Measurements from ENCODE around the gene UCN3. TPM values are rescaled to one million over a fixed set of nuclear protein-coding genes. Genes with fewer than 3 reads are reported as not detected.

UCN3 gene
- total RNA-seq, 5 donors from 2014 or later (not counting 1 experiment from before 2014, with no cell fraction given) = not detected

DNA sequence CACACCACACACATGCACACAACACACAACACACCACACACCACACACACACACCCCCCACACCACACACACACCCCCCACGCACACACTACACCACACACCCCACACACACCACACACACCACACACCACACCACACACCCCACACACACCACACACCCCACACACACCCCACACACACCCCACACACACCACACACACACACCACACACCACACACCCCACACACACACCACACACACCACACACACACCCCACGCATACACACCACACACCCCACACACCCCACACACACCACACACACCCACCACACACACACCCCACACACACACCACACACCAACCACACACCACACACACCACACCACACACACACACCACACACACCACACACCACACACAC lies 16.4 kb downstream of the UCN3 start:
- CTCF ChIA-PET = no interaction called here

GRCh38 chr10:5385224-5385623 lies 20.5 kb downstream of the UCN3 start:
- no peaks in the 10 kb centered on the region for H3K36me3 ChIP-seq (ENCODE audit: control insufficient read depth in 2 of 2, extremely low read depth in 1 of 2, insufficient read depth in 1 of 2, low read length in 1 of 2)
- H3K9me3 ChIP-seq = no peaks in the 10 kb centered on the region
- no peaks in the 10 kb centered on the region for H3K27me3 ChIP-seq (replicated peaks in 1 of 2; ENCODE audit: control insufficient read depth in 2 of 2, extremely low read depth in 1 of 2, insufficient read depth in 2 of 2, low read length in 1 of 2)
- CTCF ChIA-PET = no interaction called here
- Mint-ChIP-seq H3K9me3 (peaks cover 10 to 17% (median 16%) of the 10 kb centered on the region in 3 donors), H3K36me3 (no peaks in the 10 kb centered on the region), H3K27ac (no peak overlapping the region), H3K4me3 (no peak overlapping the region), H3K27me3 (peaks cover 0 to 8% of the 10 kb centered on the region in 2 donors), H3K4me1 (no peaks in the 10 kb centered on the region)
- POLR2A ChIA-PET = no interaction called here
- no peak overlapping the region for H3K4me3 ChIP-seq (ENCODE audit: control insufficient read depth in 1 of 2, extremely low read depth in 1 of 2, low read length in 1 of 2)
- no peak overlapping the region for H3K27ac ChIP-seq (ENCODE audit: low read length)
- 60% methylated on average over 1 of the region's 2 CpGs for WGBS (ENCODE audit: insufficient coverage)
- DNase-seq = no peak
- no peaks in the 10 kb centered on the region for H3K4me1 ChIP-seq (ENCODE audit: control insufficient read depth in 1 of 2, extremely low read depth in 1 of 2, insufficient read depth in 2 of 2, low read length in 2 of 2)
- no peak for ATAC-seq (replicated peaks in 1 of 4)

More for the DNA sequence above, 16.4 kb downstream of the UCN3 start:
- Histone ChIP-seq H3K27ac (ENCODE audit: low read length) (no peak overlapping the region), H3K4me1 (ENCODE audit: control insufficient read depth in 1 of 2, extremely low read depth in 1 of 2, insufficient read depth in 2 of 2, low read length in 2 of 2) (no peaks in the 10 kb centered on the region), H3K36me3 (ENCODE audit: control insufficient read depth in 2 of 2, extremely low read depth in 1 of 2, insufficient read depth in 1 of 2, low read length in 1 of 2) (no peaks in the 10 kb centered on the region), H3K27me3 (replicated peaks in 1 of 2; ENCODE audit: control insufficient read depth in 2 of 2, extremely low read depth in 1 of 2, insufficient read depth in 2 of 2, low read length in 1 of 2) (no peaks in the 10 kb centered on the region), H3K4me3 (ENCODE audit: control insufficient read depth in 1 of 2, extremely low read depth in 1 of 2, low read length in 1 of 2) (no peak overlapping the region), H3K9me3 (no peaks in the 10 kb centered on the region)
- peaks cover 0 to 5% (median 4%) of the 10 kb centered on the region in 3 donors for H3K9me3 Mint-ChIP-seq
- H3K27ac Mint-ChIP-seq = no peak overlapping the region
- no peaks in the 10 kb centered on the region for H3K36me3 Mint-ChIP-seq
- no peak for ATAC-seq (replicated peaks in 1 of 4)
- 100% methylated on average over 1 of the region's 2 CpGs for WGBS (ENCODE audit: insufficient coverage)
- POLR2A ChIA-PET = no interaction called here
- no peak for DNase-seq
- no peak overlapping the region for H3K4me3 Mint-ChIP-seq
- peaks cover 0 to 7% of the 10 kb centered on the region in 2 donors for H3K27me3 Mint-ChIP-seq
- H3K4me1 Mint-ChIP-seq = no peaks in the 10 kb centered on the region

GRCh38 chr10:5387169-5387568 lies 22.4 kb downstream of the UCN3 start:
- H3K9me3 Mint-ChIP-seq = peaks cover 15 to 37% (median 34%) of the 10 kb centered on the region in 3 donors
- DNase-seq (no peak), ATAC-seq (replicated peaks in 1 of 4) (no peak)
- Histone ChIP-seq H3K9me3 (no peaks in the 10 kb centered on the region), H3K27me3 (replicated peaks in 1 of 2; ENCODE audit: control insufficient read depth in 2 of 2, extremely low read depth in 1 of 2, insufficient read depth in 2 of 2, low read length in 1 of 2) (no peaks in the 10 kb centered on the region), H3K36me3 (ENCODE audit: control insufficient read depth in 2 of 2, extremely low read depth in 1 of 2, insufficient read depth in 1 of 2, low read length in 1 of 2) (no peaks in the 10 kb centered on the region), H3K4me3 (ENCODE audit: control insufficient read depth in 1 of 2, extremely low read depth in 1 of 2, low read length in 1 of 2) (no peak overlapping the region), H3K4me1 (ENCODE audit: control insufficient read depth in 1 of 2, extremely low read depth in 1 of 2, insufficient read depth in 2 of 2, low read length in 2 of 2) (no peaks in the 10 kb centered on the region), H3K27ac (ENCODE audit: low read length) (no peak overlapping the region)
- ChIA-PET CTCF (interaction anchor here (0.5 to 1.1 kb wide), 3 partner anchors 26 to 537 kb away, joined by 3 read pairs; no protein-coding TSS in a partner anchor), POLR2A (no interaction called here)
- no peak overlapping the region for H3K27ac Mint-ChIP-seq
- H3K4me1 Mint-ChIP-seq = no peaks in the 10 kb centered on the region
- WGBS (ENCODE audit: insufficient coverage) = 39% methylated on average over 3 of the region's 5 CpGs
- H3K4me3 Mint-ChIP-seq = no peak overlapping the region
- no peaks in the 10 kb centered on the region for H3K36me3 Mint-ChIP-seq
- H3K27me3 Mint-ChIP-seq = peaks cover 0 to 9% of the 10 kb centered on the region in 2 donors

- H3K4me3 ChIP-seq (ENCODE audit: control insufficient read depth in 1 of 2, extremely low read depth in 1 of 2, low read length in 1 of 2) = no peak overlapping the region
- Mint-ChIP-seq H3K27me3 (peaks cover 0 to 14% of the 10 kb centered on the region in 2 donors), H3K36me3 (no peaks in the 10 kb centered on the region), H3K4me3 (no peak overlapping the region), H3K27ac (no peak overlapping the region), H3K9me3 (peaks cover 15 to 40% (median 34%) of the 10 kb centered on the region in 3 donors), H3K4me1 (no peaks in the 10 kb centered on the region)
- H3K9me3 ChIP-seq = no peaks in the 10 kb centered on the region
- no peaks in the 10 kb centered on the region for H3K27me3 ChIP-seq (replicated peaks in 1 of 2; ENCODE audit: control insufficient read depth in 2 of 2, extremely low read depth in 1 of 2, insufficient read depth in 2 of 2, low read length in 1 of 2)
- ChIA-PET CTCF (no interaction called here), POLR2A (interaction anchor here in 1 of 2 donors (0.6 to 0.7 kb wide), 2 partner anchors 21 to 228 kb away, joined by 5 to 6 read pairs; no protein-coding TSS in a partner anchor)
- H3K27ac ChIP-seq (ENCODE audit: low read length) = no peak overlapping the region
- ATAC-seq (replicated peaks in 1 of 4) = no peak
- H3K36me3 ChIP-seq (ENCODE audit: control insufficient read depth in 2 of 2, extremely low read depth in 1 of 2, insufficient read depth in 1 of 2, low read length in 1 of 2) = no peaks in the 10 kb centered on the region
- WGBS (ENCODE audit: insufficient coverage) = no CpG with 5 or more reads among the region's 1 CpG
- no peaks in the 10 kb centered on the region for H3K4me1 ChIP-seq (ENCODE audit: control insufficient read depth in 1 of 2, extremely low read depth in 1 of 2, insufficient read depth in 2 of 2, low read length in 2 of 2)
- DNase-seq = no peak
Observed at GRCh38 chr10:5390607-5391205, 25.9 kb downstream of the UCN3 start.

DNA sequence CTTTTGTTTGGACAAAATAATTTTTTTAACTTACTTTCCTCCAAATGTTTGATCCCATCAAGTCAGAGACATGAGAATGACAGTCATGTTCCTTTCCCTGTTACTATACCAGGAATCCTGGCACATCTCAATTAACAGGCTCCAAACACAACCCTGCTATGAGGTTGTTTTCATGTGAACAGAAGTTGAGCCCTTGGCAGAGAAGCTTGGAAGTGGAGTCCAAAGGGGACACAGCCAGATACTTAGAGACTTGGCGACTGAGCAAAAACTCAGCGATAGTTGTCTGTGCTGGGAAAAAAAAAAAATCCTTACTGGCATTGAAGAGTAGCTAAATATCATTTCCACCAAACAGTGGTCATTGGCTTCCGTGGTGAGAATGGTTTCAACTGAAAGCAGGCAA lies 27.0 kb downstream of the UCN3 start:
- Mint-ChIP-seq H3K4me1 (no peaks in the 10 kb centered on the region), H3K9me3 (peaks cover 15 to 40% (median 34%) of the 10 kb centered on the region in 3 donors), H3K4me3 (no peak overlapping the region), H3K27ac (no peak overlapping the region), H3K36me3 (no peaks in the 10 kb centered on the region), H3K27me3 (peaks cover 0 to 12% of the 10 kb centered on the region in 2 donors)
- Histone ChIP-seq H3K4me1 (ENCODE audit: control insufficient read depth in 1 of 2, extremely low read depth in 1 of 2, insufficient read depth in 2 of 2, low read length in 2 of 2) (no peaks in the 10 kb centered on the region), H3K4me3 (ENCODE audit: control insufficient read depth in 1 of 2, extremely low read depth in 1 of 2, low read length in 1 of 2) (no peak overlapping the region), H3K9me3 (no peaks in the 10 kb centered on the region), H3K27me3 (replicated peaks in 1 of 2; ENCODE audit: control insufficient read depth in 2 of 2, extremely low read depth in 1 of 2, insufficient read depth in 2 of 2, low read length in 1 of 2) (peaks cover 0 to 4% of the 10 kb centered on the region in 2 experiments), H3K36me3 (ENCODE audit: control insufficient read depth in 2 of 2, extremely low read depth in 1 of 2, insufficient read depth in 1 of 2, low read length in 1 of 2) (no peaks in the 10 kb centered on the region), H3K27ac (ENCODE audit: low read length) (no peak overlapping the region)
- ATAC-seq (replicated peaks in 1 of 4) = no peak
- ChIA-PET POLR2A (no interaction called here), CTCF (interaction anchor here in 1 of 2 donors (0.6 kb wide), 1 partner anchor 152 kb away, joined by 3 read pairs; no protein-coding TSS in a partner anchor)
- no CpG with 5 or more reads among the region's 3 CpGs for WGBS (ENCODE audit: insufficient coverage)
- no peak for DNase-seq

GRCh38 chr10:5393529-5393928 lies 28.8 kb downstream of the UCN3 start:
- H3K36me3 ChIP-seq (ENCODE audit: control insufficient read depth in 2 of 2, extremely low read depth in 1 of 2, insufficient read depth in 1 of 2, low read length in 1 of 2) = no peaks in the 10 kb centered on the region
- H3K4me3 Mint-ChIP-seq = no peak overlapping the region
- H3K27ac ChIP-seq (ENCODE audit: low read length) = no peak overlapping the region
- H3K27me3 ChIP-seq (replicated peaks in 1 of 2; ENCODE audit: control insufficient read depth in 2 of 2, extremely low read depth in 1 of 2, insufficient read depth in 2 of 2, low read length in 1 of 2) = peaks cover 0 to 11% of the 10 kb centered on the region in 2 experiments
- H3K36me3 Mint-ChIP-seq = no peaks in the 10 kb centered on the region
- peaks cover 9 to 12% of the 10 kb centered on the region in 2 donors for H3K27me3 Mint-ChIP-seq
- ChIA-PET CTCF (no interaction called here), POLR2A (no interaction called here)
- H3K27ac Mint-ChIP-seq = no peak overlapping the region
- H3K4me3 ChIP-seq (ENCODE audit: control insufficient read depth in 1 of 2, extremely low read depth in 1 of 2, low read length in 1 of 2) = no peak overlapping the region
- ATAC-seq (replicated peaks in 1 of 4) = no peak
- H3K9me3 ChIP-seq = no peaks in the 10 kb centered on the region
- H3K4me1 ChIP-seq (ENCODE audit: control insufficient read depth in 1 of 2, extremely low read depth in 1 of 2, insufficient read depth in 2 of 2, low read length in 2 of 2) = no peaks in the 10 kb centered on the region
- no peaks in the 10 kb centered on the region for H3K4me1 Mint-ChIP-seq
- WGBS (ENCODE audit: insufficient coverage) = 89% methylated on average over 10 of the region's 14 CpGs
- peaks cover 10 to 35% (median 30%) of the 10 kb centered on the region in 3 donors for H3K9me3 Mint-ChIP-seq
- no peak for DNase-seq
